Ishikawa (cell line): ENCODE measurements around the gene ACTN1.

ENCODE experiments used
- CEBPB ChIP-seq: IDR thresholded peaks from 2 replicates; pipeline ENCODE4 v1.6.1; 2012
- CREB1 ChIP-seq: IDR thresholded peaks from 2 replicates; pipeline ENCODE4 v1.6.1; 2012; ENCODE audit warnings: low read depth
- EGR1 ChIP-seq: IDR thresholded peaks from 2 replicates; pipeline ENCODE4 v1.6.1; 2012
- EP300 ChIP-seq: IDR thresholded peaks from 2 replicates; pipeline ENCODE4 v1.6.1; 2012; ENCODE audit warnings: borderline replicate concordance
- FOXM1 ChIP-seq: IDR thresholded peaks from 2 replicates; pipeline ENCODE4 v1.6.1; 2012; ENCODE audit warnings: low read depth, borderline replicate concordance
- MAX ChIP-seq: IDR thresholded peaks from 2 replicates; pipeline ENCODE4 v1.6.1; 2012
- NFIC ChIP-seq: IDR thresholded peaks from 2 replicates; pipeline ENCODE4 v1.6.1; 2012
- RAD21 ChIP-seq: IDR thresholded peaks from 2 replicates; pipeline ENCODE4 v1.6.1; 2012; ENCODE audit warnings: low read depth
- REST ChIP-seq: IDR thresholded peaks from 2 replicates; pipeline ENCODE4 v1.6.1; 2012; ENCODE audit warnings: low read depth, mild to moderate bottlenecking
- TAF1 ChIP-seq: IDR thresholded peaks from 2 replicates; pipeline ENCODE4 v1.6.1; 2012; ENCODE audit warnings: low read depth, mild to moderate bottlenecking
- TCF12 ChIP-seq: IDR thresholded peaks from 2 replicates; pipeline ENCODE4 v1.6.1; 2012; ENCODE audit warnings: low read depth
- TEAD4 ChIP-seq: IDR thresholded peaks from 2 replicates; pipeline ENCODE4 v1.6.1; 2012
- USF1 ChIP-seq: IDR thresholded peaks from 2 replicates; pipeline ENCODE4 v1.6.1; 2012
- YY1 ChIP-seq: IDR thresholded peaks from 2 replicates; pipeline ENCODE4 v1.6.1; 2012; ENCODE audit warnings: low read depth
- ZBTB7A ChIP-seq: IDR thresholded peaks from 2 replicates; pipeline ENCODE4 v1.6.1; 2012; ENCODE audit warnings: low read depth

Gene ACTN1

GRCh38 chr14:68970736-68971135, 8.4 kb downstream of the ACTN1 start:
- TF ChIP-seq EGR1 (no peak), CEBPB (no peak), TCF12 (no peak), CREB1 (no peak), TEAD4 (no peak), FOXM1 (no peak), MAX (no peak), EP300 (no peak), RAD21 (no peak), USF1 (no peak), ZBTB7A (no peak), YY1 (no peak), TAF1 (no peak), NFIC (no peak), REST (no peak)

GRCh38 chr14:68970038-68970612, 9.0 kb downstream of the ACTN1 start:
- TF ChIP-seq MAX (no peak), FOXM1 (no peak), CEBPB (no peak)

GRCh38 chr14:68969278-68970033, 9.6 kb downstream of the ACTN1 start:
- TF ChIP-seq FOXM1 (no peak), RAD21 (no peak), TCF12 (no peak), ZBTB7A (no peak), EGR1 (no peak), CREB1 (no peak), TAF1 (no peak), MAX (no peak), NFIC (no peak), EP300 (no peak), CEBPB (no peak), REST (no peak), TEAD4 (no peak), USF1 (no peak)

GRCh38 chr14:68968721-68969120, 10.4 kb downstream of the ACTN1 start:
- TF ChIP-seq TAF1 = no peak
- no peak for TF ChIP-seq TCF12
- no peak for TF ChIP-seq EP300
- TF ChIP-seq CEBPB = no peak
- no peak for TF ChIP-seq NFIC
- TF ChIP-seq CREB1 = no peak
- TF ChIP-seq EGR1 = no peak

GRCh38 chr14:68968051-68968450, 11.1 kb downstream of the ACTN1 start:
- TF ChIP-seq TCF12 (no peak), EGR1 (no peak), FOXM1 (no peak), CEBPB (no peak), MAX (no peak), YY1 (no peak), REST (no peak), ZBTB7A (no peak), EP300 (no peak), USF1 (no peak), TEAD4 (no peak), TAF1 (no peak), RAD21 (no peak), NFIC (no peak), CREB1 (no peak)
